Endothelial cell (in vitro differentiated cells): ENCODE data around the gene TGIF1. TPM values are rescaled to one million over a fixed set of nuclear protein-coding genes. Genes with fewer than 3 reads are reported as not detected.

Experiments
- DNase-seq: peaks from one replicate; pipeline ENCODE4 v3.0.0; 2021; ENCODE audit warnings: low spot score
- H3K27ac Mint-ChIP-seq: one replicate; pipeline ENCODE4 v1.8.0; 2021; ENCODE audit warnings: mixed read lengths, inconsistent platforms; ENCODE audit not compliant: unreplicated experiment
- H3K27me3 Mint-ChIP-seq: one replicate; pipeline ENCODE4 v1.8.0; 2021; ENCODE audit warnings: mild to moderate bottlenecking, moderate library complexity, mixed read lengths, inconsistent platforms; ENCODE audit not compliant: unreplicated experiment
- H3K36me3 Mint-ChIP-seq: one replicate; pipeline ENCODE4 v1.8.0; 2021; ENCODE audit warnings: mild to moderate bottlenecking, low read depth, mixed read lengths, inconsistent platforms; ENCODE audit not compliant: unreplicated experiment
- H3K4me1 Mint-ChIP-seq: one replicate; pipeline ENCODE4 v1.8.0; 2021; ENCODE audit warnings: mild to moderate bottlenecking, mixed read lengths, inconsistent platforms; ENCODE audit not compliant: unreplicated experiment
- H3K4me3 Mint-ChIP-seq: one replicate; pipeline ENCODE4 v1.8.0; 2021; ENCODE audit warnings: mild to moderate bottlenecking, mixed read lengths, inconsistent platforms; ENCODE audit not compliant: unreplicated experiment
- H3K9me3 Mint-ChIP-seq: one replicate; pipeline ENCODE4 v1.8.0; 2021; ENCODE audit warnings: mixed read lengths, inconsistent platforms; ENCODE audit not compliant: unreplicated experiment
- total RNA-seq: library from RNA; stranded (reverse); fragmentation: NEBNext Ultra II Directional; extraction: Animal tissue kit (Norgen Biotek cat#: 25700); gene quantifications from one replicate; pipeline ENCODE4 v1.2.1, GENCODE V29; 2021; ENCODE audit not compliant: unreplicated experiment
- TF ChIP-seq, protein P1 (sequence below): fragments of 200-600 bp; sonication (generic); IDR thresholded peaks from one replicate; pipeline ENCODE4 v1.5.0; 2021; ENCODE audit warnings: antibody characterized with exemption; ENCODE audit not compliant: unreplicated experiment

TGIF1 gene
- total RNA-seq, 1 donor from 2014 or later: 72.5 TPM

DNA sequence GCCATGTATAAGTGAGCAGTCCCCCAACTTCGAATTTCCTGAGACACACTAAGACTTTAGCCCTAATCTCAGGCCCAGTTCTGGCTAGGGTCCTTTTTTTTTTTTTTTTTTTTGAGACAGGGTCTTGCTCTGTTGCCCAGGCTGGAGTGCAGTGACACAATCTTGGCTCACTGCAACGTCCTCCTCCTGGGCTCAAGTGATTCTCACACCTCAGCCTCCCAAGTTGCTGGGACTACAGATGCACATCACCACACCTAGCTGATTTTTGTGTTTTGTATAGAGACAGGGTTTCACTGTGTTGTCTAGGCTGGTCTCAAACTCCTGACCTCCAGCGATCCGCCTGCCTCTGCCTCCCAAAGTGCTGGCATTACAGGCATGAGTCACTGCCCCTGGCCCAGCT, 23.9 kb upstream of the TGIF1 start:
- H3K27ac Mint-ChIP-seq: no peak overlapping the region
- DNase-seq: no peak
- no peaks in the 10 kb centered on the region for H3K36me3 Mint-ChIP-seq
- TF ChIP-seq, protein P1, sequence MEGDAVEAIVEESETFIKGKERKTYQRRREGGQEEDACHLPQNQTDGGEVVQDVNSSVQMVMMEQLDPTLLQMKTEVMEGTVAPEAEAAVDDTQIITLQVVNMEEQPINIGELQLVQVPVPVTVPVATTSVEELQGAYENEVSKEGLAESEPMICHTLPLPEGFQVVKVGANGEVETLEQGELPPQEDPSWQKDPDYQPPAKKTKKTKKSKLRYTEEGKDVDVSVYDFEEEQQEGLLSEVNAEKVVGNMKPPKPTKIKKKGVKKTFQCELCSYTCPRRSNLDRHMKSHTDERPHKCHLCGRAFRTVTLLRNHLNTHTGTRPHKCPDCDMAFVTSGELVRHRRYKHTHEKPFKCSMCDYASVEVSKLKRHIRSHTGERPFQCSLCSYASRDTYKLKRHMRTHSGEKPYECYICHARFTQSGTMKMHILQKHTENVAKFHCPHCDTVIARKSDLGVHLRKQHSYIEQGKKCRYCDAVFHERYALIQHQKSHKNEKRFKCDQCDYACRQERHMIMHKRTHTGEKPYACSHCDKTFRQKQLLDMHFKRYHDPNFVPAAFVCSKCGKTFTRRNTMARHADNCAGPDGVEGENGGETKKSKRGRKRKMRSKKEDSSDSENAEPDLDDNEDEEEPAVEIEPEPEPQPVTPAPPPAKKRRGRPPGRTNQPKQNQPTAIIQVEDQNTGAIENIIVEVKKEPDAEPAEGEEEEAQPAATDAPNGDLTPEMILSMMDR: no peak
- no peaks in the 10 kb centered on the region for H3K9me3 Mint-ChIP-seq
- H3K4me3 Mint-ChIP-seq: no peak overlapping the region
- peaks cover 2% of the 10 kb centered on the region for H3K27me3 Mint-ChIP-seq
- no peaks in the 10 kb centered on the region for H3K4me1 Mint-ChIP-seq

DNA sequence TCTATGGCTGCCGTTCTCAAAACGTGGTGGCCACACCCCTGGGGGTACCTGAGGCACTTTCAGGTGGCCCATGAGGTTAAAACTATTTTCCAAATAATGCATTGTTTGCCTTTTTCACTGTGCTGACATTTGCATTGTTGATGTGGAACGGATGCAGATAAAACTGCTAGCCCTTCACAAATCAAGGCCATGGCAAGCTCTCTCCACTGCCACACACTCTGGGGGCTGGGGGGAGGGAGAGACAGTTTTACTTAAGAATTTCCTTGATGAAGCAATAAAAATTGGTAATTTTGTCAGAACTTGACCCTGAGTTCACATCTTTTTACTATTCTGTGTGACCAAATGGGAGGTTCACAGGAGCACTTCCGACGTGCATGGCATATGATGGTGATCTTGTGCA, 22.0 kb upstream of the TGIF1 start:
- no peak for DNase-seq
- Mint-ChIP-seq H3K36me3 (no peaks in the 10 kb centered on the region), H3K27ac (no peak overlapping the region), H3K27me3 (peaks cover 3% of the 10 kb centered on the region), H3K9me3 (no peaks in the 10 kb centered on the region), H3K4me1 (no peaks in the 10 kb centered on the region), H3K4me3 (no peak overlapping the region)
- TF ChIP-seq, protein P1: no peak

DNA sequence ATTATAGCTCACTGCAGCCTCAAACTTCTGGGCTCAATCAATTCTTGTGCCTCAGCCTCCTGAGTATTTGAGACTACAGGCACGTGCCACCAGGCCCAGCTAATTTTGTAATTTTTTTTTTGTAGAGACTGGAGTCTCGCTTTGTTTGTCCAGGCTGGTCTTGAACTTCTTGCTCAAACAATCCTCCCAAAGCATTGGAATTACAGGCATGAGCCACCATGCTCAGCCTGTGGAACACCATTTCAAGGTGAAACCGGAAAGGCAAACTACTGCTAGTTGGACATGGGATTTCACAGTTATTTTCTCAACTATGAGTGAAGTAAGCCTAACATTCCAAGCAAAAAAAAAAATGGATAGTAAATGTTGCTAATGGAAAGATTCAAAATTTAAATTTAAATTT, 20.9 kb upstream of the TGIF1 start:
- Mint-ChIP-seq H3K4me3 (no peak overlapping the region), H3K36me3 (no peaks in the 10 kb centered on the region), H3K9me3 (no peaks in the 10 kb centered on the region), H3K27me3 (peaks cover 3% of the 10 kb centered on the region), H3K27ac (no peak overlapping the region), H3K4me1 (no peaks in the 10 kb centered on the region)
- TF ChIP-seq, protein P1: no peak
- DNase-seq: no peak

DNA sequence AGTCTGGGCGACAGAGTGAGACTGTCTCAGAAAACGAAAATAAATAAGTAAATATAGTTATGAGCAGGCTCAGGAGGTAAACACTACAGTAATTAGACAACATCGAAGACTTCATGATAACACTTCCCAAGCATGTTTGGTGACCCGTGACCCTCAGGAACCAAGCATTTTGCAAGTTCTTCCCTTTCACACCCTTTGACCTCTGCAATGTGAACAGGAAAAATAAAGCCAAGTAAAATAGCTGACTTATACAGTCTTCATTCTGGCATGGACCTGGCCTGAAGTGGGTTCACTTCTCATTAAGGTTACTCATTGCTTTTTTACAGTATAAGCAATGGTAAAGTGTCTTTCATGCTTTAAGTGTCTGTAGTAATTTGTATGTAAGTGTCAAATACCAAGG, 15.3 kb upstream of the TGIF1 start:
- Mint-ChIP-seq H3K27ac (no peak overlapping the region), H3K4me3 (no peak overlapping the region), H3K9me3 (no peaks in the 10 kb centered on the region), H3K27me3 (peaks cover 3% of the 10 kb centered on the region), H3K4me1 (no peaks in the 10 kb centered on the region), H3K36me3 (no peaks in the 10 kb centered on the region)
- TF ChIP-seq, protein P1: no peak
- DNase-seq: no peak

DNA sequence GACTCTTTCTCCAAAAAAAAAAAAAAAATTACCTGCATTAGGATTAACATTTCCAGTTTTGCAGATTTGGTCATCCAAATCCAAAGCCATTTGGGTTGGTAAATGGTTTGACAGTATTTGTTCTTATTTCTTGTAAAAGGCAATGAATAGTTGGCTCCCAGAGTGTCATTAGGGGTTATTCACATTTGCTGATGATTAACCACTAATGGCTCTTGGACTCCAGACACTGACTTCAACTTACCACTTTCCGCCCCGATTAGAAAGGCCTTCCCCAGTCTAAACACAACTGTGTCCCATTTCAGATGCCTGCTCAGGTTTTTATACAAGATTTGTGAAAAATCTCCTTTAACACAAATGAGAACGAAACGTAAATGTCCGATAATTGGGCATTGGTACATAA, 9.6 kb upstream of the TGIF1 start:
- Mint-ChIP-seq H3K4me3 (no peak overlapping the region), H3K27me3 (peaks cover 4% of the 10 kb centered on the region), H3K36me3 (no peaks in the 10 kb centered on the region), H3K4me1 (no peaks in the 10 kb centered on the region), H3K9me3 (no peaks in the 10 kb centered on the region), H3K27ac (no peak overlapping the region)
- TF ChIP-seq, protein P1: no peak
- no peak for DNase-seq
